Epithelial cell of proximal tubule (primary cell): ENCODE measurements around the gene LEAP2. TPM values are rescaled to one million over a fixed set of nuclear protein-coding genes. Genes with fewer than 3 reads are reported as not detected.
A peak's percentile ranks its signal among the peaks of the same experiment; 100 is the strongest.

Experiments used
- DNase-seq: peaks from one replicate; pipeline ENCODE4 v3.0.0-alpha.2; 2011; ENCODE audit warnings: low read depth
- H3K4me3 ChIP-seq: 2 replicates; pipeline ENCODE4 v1.5.1; 2011; ENCODE audit warnings: low read depth, mild to moderate bottlenecking, low read length
- total RNA-seq: library from RNA; depleted of rRNA; stranded (reverse); fragments of >200 nt; gene quantifications from 2 replicates; pipeline ENCODE4 v1.2.3, GENCODE V29; 2015
- TF ChIP-seq, protein P1 (sequence below): conservative IDR thresholded peaks from 2 replicates; pipeline ENCODE4 v1.5.1; 2012; ENCODE audit warnings: low read depth, mild to moderate bottlenecking, low read length

The LEAP2 gene
- total RNA-seq, 1 donor from 2014 or later, result 0.35 TPM

DNA sequence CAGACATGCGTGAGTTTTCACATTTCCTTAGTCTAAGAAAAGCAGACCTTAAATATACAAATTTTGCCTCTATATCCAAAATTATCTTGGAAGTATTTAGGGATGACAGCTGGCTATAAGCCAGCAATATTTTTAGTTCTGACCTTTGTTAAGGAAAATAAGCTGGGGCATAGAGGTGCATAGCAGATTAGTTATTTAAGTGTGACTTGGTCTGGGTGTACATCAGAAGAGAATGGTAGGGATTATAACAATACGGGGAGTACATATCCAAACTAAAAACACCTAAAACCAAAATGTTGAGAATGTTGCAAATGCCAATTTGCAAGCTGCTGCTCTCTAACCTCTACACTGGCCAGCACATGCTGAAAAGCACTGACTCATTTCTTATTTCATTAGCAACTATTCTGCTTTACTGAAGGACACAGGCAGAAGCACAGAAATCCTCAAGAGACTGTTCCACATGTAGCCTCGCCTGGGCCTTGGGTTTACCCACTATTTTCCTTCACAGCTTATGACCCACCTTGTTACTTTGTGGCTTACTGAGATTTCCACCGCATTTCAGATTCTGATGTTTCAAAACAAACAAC is 22.3 kb downstream of the LEAP2 start:
- no peak for DNase-seq
- H3K4me3 ChIP-seq, result no peak overlapping the region
- TF ChIP-seq, protein P1, sequence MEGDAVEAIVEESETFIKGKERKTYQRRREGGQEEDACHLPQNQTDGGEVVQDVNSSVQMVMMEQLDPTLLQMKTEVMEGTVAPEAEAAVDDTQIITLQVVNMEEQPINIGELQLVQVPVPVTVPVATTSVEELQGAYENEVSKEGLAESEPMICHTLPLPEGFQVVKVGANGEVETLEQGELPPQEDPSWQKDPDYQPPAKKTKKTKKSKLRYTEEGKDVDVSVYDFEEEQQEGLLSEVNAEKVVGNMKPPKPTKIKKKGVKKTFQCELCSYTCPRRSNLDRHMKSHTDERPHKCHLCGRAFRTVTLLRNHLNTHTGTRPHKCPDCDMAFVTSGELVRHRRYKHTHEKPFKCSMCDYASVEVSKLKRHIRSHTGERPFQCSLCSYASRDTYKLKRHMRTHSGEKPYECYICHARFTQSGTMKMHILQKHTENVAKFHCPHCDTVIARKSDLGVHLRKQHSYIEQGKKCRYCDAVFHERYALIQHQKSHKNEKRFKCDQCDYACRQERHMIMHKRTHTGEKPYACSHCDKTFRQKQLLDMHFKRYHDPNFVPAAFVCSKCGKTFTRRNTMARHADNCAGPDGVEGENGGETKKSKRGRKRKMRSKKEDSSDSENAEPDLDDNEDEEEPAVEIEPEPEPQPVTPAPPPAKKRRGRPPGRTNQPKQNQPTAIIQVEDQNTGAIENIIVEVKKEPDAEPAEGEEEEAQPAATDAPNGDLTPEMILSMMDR, result no peak

DNA sequence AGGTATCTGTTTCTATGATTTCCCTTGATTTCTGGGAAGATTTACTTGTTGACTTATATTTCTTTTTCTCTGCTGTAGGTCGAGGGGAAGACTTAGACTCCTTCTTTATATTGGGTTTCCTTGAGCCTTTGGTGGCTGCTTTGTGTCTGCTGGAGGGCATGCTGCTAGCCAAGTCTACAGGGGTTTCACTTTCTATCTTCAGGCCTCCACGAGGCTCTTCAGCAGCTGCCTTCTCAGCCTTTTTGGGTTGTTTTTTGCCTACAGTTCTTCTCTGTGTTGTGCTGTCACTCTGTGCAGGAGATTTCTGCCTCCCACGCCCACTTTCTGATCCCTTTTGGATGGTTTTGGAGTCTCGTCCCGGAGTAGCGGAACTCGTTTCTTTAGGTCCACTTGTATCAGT is 23.2 kb downstream of the LEAP2 start:
- TF ChIP-seq, protein P1, result no peak
- H3K4me3 ChIP-seq, result no peak overlapping the region
- no peak for DNase-seq

DNA sequence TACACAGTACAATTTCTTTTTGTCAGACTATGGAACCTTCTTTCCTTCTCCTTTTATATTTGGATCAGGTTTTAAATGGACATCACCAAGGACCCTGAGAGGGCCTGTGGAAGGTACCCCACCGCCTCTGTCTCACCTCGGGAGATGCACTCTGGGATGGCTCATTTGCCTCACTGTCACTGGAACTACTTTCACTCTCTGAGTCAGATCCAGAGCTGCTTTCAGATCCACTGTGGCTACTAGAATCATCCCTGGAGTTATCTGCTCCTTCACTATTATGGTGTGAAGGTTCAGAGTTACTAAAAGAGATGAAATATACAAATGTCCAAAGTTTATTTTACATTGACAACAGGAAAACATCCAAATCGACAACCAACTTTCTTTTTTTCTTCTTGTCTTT is 24.6 kb downstream of the LEAP2 start:
- TF ChIP-seq, protein P1, result no peak
- DNase-seq, result no peak
- H3K4me3 ChIP-seq, result no peak overlapping the region

DNA sequence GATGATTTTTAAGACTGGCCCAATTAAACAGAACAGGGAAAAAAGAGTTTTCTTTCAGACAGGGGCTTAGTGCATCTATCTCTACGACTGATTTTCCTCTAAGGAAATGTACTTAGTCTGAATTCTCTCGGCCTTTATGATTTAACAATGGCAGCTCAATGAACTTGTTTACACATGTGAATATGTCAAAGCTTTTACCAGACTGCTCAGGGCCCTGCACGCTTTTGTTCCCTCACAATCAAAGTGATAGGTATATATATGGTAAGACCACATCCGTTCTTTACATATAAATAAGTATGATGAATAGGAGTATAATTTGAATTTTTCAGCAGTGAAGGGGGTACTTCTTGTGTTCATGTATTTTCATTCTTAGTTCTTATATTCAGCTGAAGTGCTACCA is 27.6 kb downstream of the LEAP2 start:
- no peak overlapping the region for H3K4me3 ChIP-seq
- no peak for DNase-seq
- TF ChIP-seq, protein P1, result no peak

DNA sequence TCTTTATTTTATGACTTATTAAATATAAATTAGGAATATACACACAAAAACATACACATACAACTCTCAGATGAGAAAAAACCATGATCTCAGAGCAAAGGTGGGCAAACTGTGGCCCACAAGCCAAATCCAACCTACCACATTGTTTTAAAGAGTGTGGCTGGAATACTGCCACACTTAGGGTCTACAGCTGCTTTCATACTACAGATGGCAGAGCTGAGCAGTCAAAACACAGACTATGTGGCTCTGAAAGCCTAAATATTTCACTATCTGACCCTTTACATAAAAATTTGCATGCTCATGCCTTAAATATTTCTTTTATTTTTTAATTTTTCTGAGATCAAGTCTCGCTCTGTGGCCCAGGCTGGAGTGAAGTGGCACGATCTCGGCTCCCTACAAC is 28.3 kb downstream of the LEAP2 start:
- TF ChIP-seq, protein P1, result no peak
- DNase-seq, result no peak

DNA sequence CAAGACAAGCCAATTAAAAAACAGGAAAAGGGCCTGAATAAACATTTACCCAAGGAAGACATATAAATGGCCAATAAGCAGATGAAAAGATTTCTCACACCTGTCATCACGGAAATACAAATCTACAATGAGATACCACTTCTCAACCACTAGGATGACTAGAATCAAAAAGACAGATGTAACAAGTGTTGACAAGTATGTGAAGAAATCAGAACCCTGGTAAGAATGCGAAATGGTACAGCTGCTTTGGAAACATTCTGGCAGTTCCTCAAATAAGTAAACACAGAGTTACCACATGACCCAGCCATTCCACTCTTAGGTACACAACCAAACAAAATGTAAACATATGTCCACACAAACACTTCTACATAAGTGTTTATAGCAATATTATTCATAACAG is 32.5 kb downstream of the LEAP2 start:
- TF ChIP-seq, protein P1, result peak; percentile 12
- no peak overlapping the region for H3K4me3 ChIP-seq
- no peak for DNase-seq

More for the DNA sequence above, 28.3 kb downstream of the LEAP2 start:
- no peak overlapping the region for H3K4me3 ChIP-seq

DNA sequence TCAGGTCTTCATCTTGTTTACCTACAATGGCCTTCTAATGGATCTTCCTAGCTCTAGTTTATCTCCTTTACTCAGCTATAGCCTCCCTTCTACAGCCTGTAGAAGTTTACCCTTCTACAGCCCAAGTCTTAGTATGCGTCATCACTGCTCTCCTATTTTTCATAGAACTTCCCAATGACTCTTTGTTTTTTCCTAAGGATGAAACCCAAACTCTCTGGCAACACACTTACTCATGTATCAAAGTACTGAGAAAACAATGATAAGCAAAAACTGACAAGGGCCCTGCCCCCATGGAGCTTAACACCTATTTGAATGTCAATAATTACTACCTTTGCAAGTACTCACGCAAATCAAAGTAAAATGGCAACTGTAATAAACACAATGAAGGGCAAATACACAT is 33.7 kb downstream of the LEAP2 start:
- no peak for DNase-seq
- H3K4me3 ChIP-seq, result no peak overlapping the region
- TF ChIP-seq, protein P1, result no peak
